IMR-90 (cell line): ENCODE data around the gene GNGT1. TPM values are rescaled to one million over a fixed set of nuclear protein-coding genes. Genes with fewer than 3 reads are reported as not detected.
A peak's percentile ranks its signal among the peaks of the same experiment; 100 is the strongest.

ENCODE experiments used
- ATAC-seq: fragments of 200-7000 bp; cut with Tn5 transposase; 2 replicates; pipeline ENCODE4 v1.9.1; 2020; ENCODE audit warnings: low read depth, mild to moderate bottlenecking, moderate library complexity
- BruUV-seq: library from RNA; stranded (reverse); fragments of 400-500 nt; replicated peaks from 2 replicates; lab custom pipeline; 2021; lab: Mats Ljungman, UMichigan
- CTCF ChIA-PET: fragments of 300-600 bp; formaldehyde crosslinking; extraction: SDS; loops from one replicate; lab custom pipeline; 2021; ENCODE audit warnings: antibody characterized with exemption; lab: Yijun Ruan, JAX
- POLR2A ChIA-PET: fragments of 300-600 bp; sonication (Branson Sonifier 250); formaldehyde crosslinking; loops from one replicate; lab custom pipeline; 2022; ENCODE audit warnings: antibody characterized with exemption; ENCODE audit not compliant: unreplicated experiment; lab: Charles Lee
- DNase-seq: peaks from one replicate; pipeline ENCODE4 v3.0.0; 2013
- H2AFZ ChIP-seq: replicated peaks from 2 replicates; pipeline ENCODE3; 2013; ENCODE audit warnings: low read length, mild to moderate bottlenecking; ENCODE audit not compliant: poor library complexity
- H2AK5ac ChIP-seq: 2 replicates; pipeline ENCODE4 v1.6.1; 2013; ENCODE audit warnings: low read depth, low read length, inconsistent platforms
- H2AK9ac ChIP-seq: replicated peaks from 2 replicates; pipeline ENCODE3; 2013; ENCODE audit warnings: mild to moderate bottlenecking, low read depth, low read length, moderate library complexity; ENCODE audit not compliant: poor library complexity
- H2BK120ac ChIP-seq: 2 replicates; pipeline ENCODE4 v1.6.1; 2013; ENCODE audit warnings: low read depth, low read length, inconsistent platforms
- H2BK15ac ChIP-seq: 3 replicates; pipeline ENCODE4 v1.6.1; 2013; ENCODE audit warnings: low read depth, low read length, inconsistent platforms
- H2BK20ac ChIP-seq: 2 replicates; pipeline ENCODE4 v1.6.1; 2013; ENCODE audit warnings: low read depth, mild to moderate bottlenecking, inconsistent platforms, low read length, moderate library complexity
- H2BK5ac ChIP-seq: 2 replicates; pipeline ENCODE4 v1.6.1; 2013; ENCODE audit warnings: mild to moderate bottlenecking, low read depth, low read length, inconsistent platforms; ENCODE audit not compliant: poor library complexity, severe bottlenecking
- H3K14ac ChIP-seq: replicated peaks from 2 replicates; pipeline ENCODE4 v1.6.1; 2013; ENCODE audit warnings: low read depth, low read length, inconsistent platforms
- H3K18ac ChIP-seq: 2 replicates; pipeline ENCODE4 v1.6.1; 2013; ENCODE audit warnings: low read depth, low read length, control low read depth
- H3K23ac ChIP-seq: 2 replicates; pipeline ENCODE4 v1.6.1; 2013; ENCODE audit warnings: low read depth, low read length, inconsistent platforms
- H3K27ac ChIP-seq: 2 replicates; pipeline ENCODE4 v1.5.1; 2013; ENCODE audit warnings: mild to moderate bottlenecking, control low read depth, low read length; ENCODE audit not compliant: insufficient read depth
- H3K27me3 ChIP-seq: 2 replicates; pipeline ENCODE4 v1.6.1; 2013; ENCODE audit warnings: low read length; ENCODE audit not compliant: control insufficient read depth, insufficient read depth
- H3K36me3 ChIP-seq: 2 replicates; pipeline ENCODE4 v1.6.1; 2013; ENCODE audit warnings: low read length, mixed read lengths; ENCODE audit not compliant: control insufficient read depth, insufficient read depth
- H3K4ac ChIP-seq: 2 replicates; pipeline ENCODE4 v1.6.1; 2013; ENCODE audit warnings: low read depth, low read length, inconsistent platforms
- H3K4me1 ChIP-seq: 2 replicates; pipeline ENCODE4 v1.6.1; 2013; ENCODE audit warnings: low read length, mixed read lengths; ENCODE audit not compliant: control insufficient read depth, insufficient read depth
- H3K4me2 ChIP-seq: 2 replicates; pipeline ENCODE4 v1.6.1; 2013; ENCODE audit warnings: low read depth, mild to moderate bottlenecking, control low read depth, low read length, moderate library complexity
- H3K4me3 ChIP-seq: 2 replicates; pipeline ENCODE4 v1.5.1; 2013; ENCODE audit warnings: low read depth, mild to moderate bottlenecking, control low read depth, low read length, moderate library complexity; ENCODE audit not compliant: insufficient read depth
- H3K56ac ChIP-seq: 2 replicates; pipeline ENCODE4 v1.6.1; 2013; ENCODE audit warnings: low read length, inconsistent platforms; ENCODE audit not compliant: insufficient read depth; ENCODE audit errors: extremely low read depth
- H3K79me1 ChIP-seq, 2 experiments: 2 replicates each; pipeline ENCODE4 v1.6.1; 2013; ENCODE audit warnings: low read length in 2 of 2, inconsistent platforms in 1 of 2, low read depth in 1 of 2
- H3K9ac ChIP-seq: 2 replicates; pipeline ENCODE4 v1.6.1; 2013; ENCODE audit warnings: low read depth, low read length, control low read depth
- H3K9me1 ChIP-seq: 2 replicates; pipeline ENCODE4 v1.6.1; 2013; ENCODE audit warnings: low read length, inconsistent platforms; ENCODE audit not compliant: insufficient read depth
- H3K9me3 ChIP-seq: 2 replicates; pipeline ENCODE4 v1.6.1; 2013; ENCODE audit warnings: low read length; ENCODE audit not compliant: control insufficient read depth, insufficient read depth
- H4K20me1 ChIP-seq: 2 replicates; pipeline ENCODE4 v1.6.1; 2013; ENCODE audit warnings: low read length, inconsistent platforms; ENCODE audit not compliant: insufficient read depth
- H4K5ac ChIP-seq: 2 replicates; pipeline ENCODE4 v1.6.1; 2013; ENCODE audit warnings: mild to moderate bottlenecking, low read depth, low read length, control low read depth
- H4K8ac ChIP-seq, 2 experiments: 2 replicates each; pipeline ENCODE4 v1.6.1; 2013; ENCODE audit warnings: low read depth in 2 of 2, low read length in 2 of 2, control low read depth in 1 of 2, inconsistent platforms in 1 of 2
- H4K91ac ChIP-seq: 2 replicates; pipeline ENCODE4 v1.6.1; 2013; ENCODE audit warnings: low read depth, low read length, inconsistent platforms; ENCODE audit not compliant: insufficient read depth
- BHLHE40 ChIP-seq: fragments of 150-350 bp; IDR thresholded peaks from 2 replicates; pipeline ENCODE4 v1.6.1; 2016; ENCODE audit warnings: mild to moderate bottlenecking, low read depth, low read length
- CTCF ChIP-seq: conservative IDR thresholded peaks from 2 replicates; pipeline ENCODE4 v1.5.1; 2012; ENCODE audit warnings: mild to moderate bottlenecking, low read depth, low read length, improper control_type of control experiment
- ELK1 ChIP-seq: fragments of 150-350 bp; IDR thresholded peaks from 2 replicates; pipeline ENCODE4 v1.6.1; 2016; ENCODE audit warnings: low read depth, mild to moderate bottlenecking, low read length, moderate library complexity, borderline replicate concordance
- FOS ChIP-seq: fragments of 150-350 bp; IDR thresholded peaks from 2 replicates; pipeline ENCODE4 v1.6.1; 2016; ENCODE audit warnings: low read depth, low read length
- MAFK ChIP-seq: IDR thresholded peaks from 2 replicates; pipeline ENCODE4 v1.6.1; 2012; ENCODE audit warnings: low read depth, low read length, improper control_type of control experiment
- MAZ ChIP-seq: IDR thresholded peaks from 2 replicates; pipeline ENCODE4 v1.6.1; 2012; ENCODE audit warnings: low read depth, mild to moderate bottlenecking, low read length, improper control_type of control experiment, moderate library complexity, borderline replicate concordance
- NFE2L2 ChIP-seq: fragments of 150-350 bp; IDR thresholded peaks from 2 replicates; pipeline ENCODE4 v1.6.1; 2016; ENCODE audit warnings: low read depth, mild to moderate bottlenecking, low read length
- RFX5 ChIP-seq: IDR thresholded peaks from 2 replicates; pipeline ENCODE4 v1.8.0; 2012; ENCODE audit warnings: low read depth, mild to moderate bottlenecking, low read length, moderate library complexity
- SMC3 ChIP-seq: fragments of 150-350 bp; IDR thresholded peaks from 2 replicates; pipeline ENCODE4 v1.6.1; 2016; ENCODE audit warnings: low read depth, mild to moderate bottlenecking, antibody characterized with exemption, low read length, moderate library complexity
- WGBS, 2 experiments: methylation state at CpG; one replicate each; pipeline versions ENCODE4 v1.1.5 to v1.1.7; 2013; ENCODE audit warnings: missing lambda C conversion rate in 2 of 2; ENCODE audit not compliant: insufficient read length in 1 of 2; ENCODE audit errors: extremely low coverage in 2 of 2; 5-methylcytosine and 5-hydroxymethylcytosine counted together
- dilution Hi-C: fragments of 300-500 bp; cut with HindIII; formaldehyde crosslinking; loops from one replicate; pipeline ENCODE4 v1.14.3; 2018; ENCODE audit warnings: low sequenced_read_pairs; ENCODE audit not compliant: unreplicated experiment
- in situ Hi-C: fragments of 300-500 bp; cut with MboI; formaldehyde crosslinking; loops from 3 replicates; pipeline ENCODE4 v1.14.3; 2019; ENCODE audit warnings: low sequenced_read_pairs, inconsistent platforms, mixed read lengths
- intact Hi-C: fragments of 100-400 bp; cut with micrococcal nuclease; formaldehyde crosslinking; loops from 2 replicates; pipeline ENCODE4 v1.10.0; 2022
- polyA plus RNA-seq, 3 experiments: library from polyadenylated mRNA; depleted of rRNA; stranded (reverse); fragments of >200 nt; gene quantifications; 2 replicates each; pipeline ENCODE4 v1.2.3, GENCODE V29; 2012; ENCODE audit warnings: low replicate concordance in 1 of 3
- total RNA-seq: library from RNA; depleted of rRNA; stranded (reverse); fragments of >200 nt; gene quantifications from 2 replicates; pipeline ENCODE4 v1.2.3, GENCODE V29; 2012

The GNGT1 gene
- total and polyA plus RNA-seq, 2 of the 4 experiments (the other 2 are of a cell fraction), result not detected

GRCh38 chr7:93958651-93959050 lies 52.3 kb downstream of the GNGT1 start:
- Histone ChIP-seq H3K9me1 (peaks cover 4% of the 10 kb centered on the region; the same call in 1 of the 2 replicates), H2BK5ac (peak overlapping the region; percentile 17), H3K27me3 (no peaks in the 10 kb centered on the region), H3K9me3 (no peaks in the 10 kb centered on the region), H3K23ac (no peak overlapping the region), H2BK20ac (no peak overlapping the region), H2AK5ac (no peak overlapping the region), H3K14ac (no peak overlapping the region; the same call in 1 of the 2 replicates), H3K18ac (no peak overlapping the region), H4K91ac (no peak overlapping the region), H4K20me1 (no peaks in the 10 kb centered on the region), H3K27ac (no peak overlapping the region), H3K4me3 (no peak overlapping the region), H3K79me1 (no peaks in the 10 kb centered on the region), H2AFZ (no peak overlapping the region), H3K4me1 (peaks cover 4% of the 10 kb centered on the region), H3K4me2 (peak overlapping the region; percentile 14; the same call in 1 of the 2 replicates), H3K4ac (no peak overlapping the region), H4K5ac (no peak overlapping the region), H3K9ac (no peak overlapping the region), H2BK15ac (0 out of 3 replicates have a peak overlapping the region, but pooled peaks have one; percentile 15), H4K8ac (no peak overlapping the region), H2AK9ac (no peak overlapping the region), H2BK120ac (no peak overlapping the region), H3K36me3 (no peaks in the 10 kb centered on the region), H3K56ac (no peak overlapping the region)
- dilution Hi-C loops (no loop called here), intact Hi-C loops (no loop called here), in situ Hi-C loops (no loop called here)
- TF ChIP-seq ELK1, result no peak
- no peak for TF ChIP-seq BHLHE40
- no peak for TF ChIP-seq MAFK
- no peak for TF ChIP-seq NFE2L2
- TF ChIP-seq CTCF, result no peak
- TF ChIP-seq SMC3, result no peak
- TF ChIP-seq MAZ, result no peak
- no peak for TF ChIP-seq RFX5
- TF ChIP-seq FOS, result no peak
- BruUV-seq, result no TSS peak
- CTCF ChIA-PET, result interaction anchor here (1.1 kb wide), 1 partner anchor 12 kb away, joined by 3 read pairs; no protein-coding TSS in a partner anchor
- WGBS, 2 experiments, result 83% methylated on average over 1 of the region's 3 CpGs; no CpG with 5 or more reads in 1 of the 2 experiments
- DNase-seq, result no peak
- no peak for ATAC-seq
- POLR2A ChIA-PET, result no interaction called here
